Pons (tissue), 1 donor: ENCODE data around the gene BPIFA3.

Experiments used
- DNase-seq: peaks from one replicate; pipeline ENCODE4 v3.0.0-alpha.2; 2016; ENCODE audit warnings: low spot score

Gene BPIFA3

DNA sequence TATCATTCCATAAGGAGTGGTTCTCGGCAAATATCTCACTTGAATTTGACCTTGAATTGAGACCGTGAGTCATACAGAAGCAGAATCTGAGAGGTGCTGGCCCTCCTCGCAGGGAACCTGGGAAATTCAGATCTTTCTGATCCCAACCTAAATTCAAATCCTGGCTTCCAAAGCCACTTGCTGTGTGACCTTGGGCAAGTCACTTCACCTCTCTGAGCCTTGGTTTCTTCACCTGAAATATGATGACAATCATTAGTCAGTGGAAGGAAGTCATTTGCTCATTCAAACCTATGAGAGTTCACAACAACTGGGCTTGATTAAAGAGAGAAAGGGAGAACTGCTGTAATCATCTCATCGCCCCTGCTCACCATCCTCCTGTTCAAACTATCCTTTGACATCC, 7.2 kb downstream of the BPIFA3 start:
- DNase-seq: no peak

DNA sequence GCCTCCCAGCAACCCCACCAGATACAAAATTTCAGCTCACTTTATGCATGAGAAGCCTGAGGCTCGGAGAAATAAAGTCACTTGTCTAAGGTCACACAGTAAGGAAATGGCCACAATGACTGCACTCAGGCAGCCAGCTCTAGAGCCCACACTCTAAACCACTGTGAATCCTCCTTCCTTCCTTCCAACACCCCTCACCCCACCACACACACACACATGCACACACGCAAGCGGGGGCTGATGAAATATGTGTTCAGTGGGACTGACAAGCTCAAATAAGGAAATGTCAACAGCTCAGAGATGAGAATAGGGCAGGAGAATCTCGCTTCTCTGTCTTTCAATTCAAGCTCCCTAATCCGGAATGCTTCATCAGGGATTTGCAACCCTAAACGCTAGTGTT, 12.7 kb downstream of the BPIFA3 start:
- DNase-seq: no peak

DNA sequence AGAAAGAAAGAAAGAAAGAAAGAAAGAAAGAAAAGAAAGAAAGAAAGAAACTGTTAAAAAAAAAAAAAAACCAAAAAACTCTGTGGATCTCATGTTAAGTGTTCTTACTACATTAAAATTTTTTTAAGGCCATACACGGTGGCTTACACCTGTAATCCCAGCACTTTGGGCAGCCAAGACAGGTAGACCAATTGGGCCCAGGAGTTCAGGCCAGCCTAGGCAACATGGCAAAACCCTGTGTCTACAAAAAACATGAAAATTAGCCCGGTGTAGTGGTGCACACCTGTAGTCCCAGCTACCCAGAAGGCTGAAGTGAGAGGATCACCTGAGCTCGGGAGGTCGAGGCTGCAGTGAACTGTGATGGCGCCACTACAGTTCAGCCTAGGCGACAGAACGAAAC, 14.1 kb downstream of the BPIFA3 start:
- no peak for DNase-seq

GRCh38 chr20:33232486-33233072, 15.4 kb downstream of the BPIFA3 start:
- no peak for DNase-seq

GRCh38 chr20:33233129-33233774, 16.1 kb downstream of the BPIFA3 start:
- DNase-seq: no peak

DNA sequence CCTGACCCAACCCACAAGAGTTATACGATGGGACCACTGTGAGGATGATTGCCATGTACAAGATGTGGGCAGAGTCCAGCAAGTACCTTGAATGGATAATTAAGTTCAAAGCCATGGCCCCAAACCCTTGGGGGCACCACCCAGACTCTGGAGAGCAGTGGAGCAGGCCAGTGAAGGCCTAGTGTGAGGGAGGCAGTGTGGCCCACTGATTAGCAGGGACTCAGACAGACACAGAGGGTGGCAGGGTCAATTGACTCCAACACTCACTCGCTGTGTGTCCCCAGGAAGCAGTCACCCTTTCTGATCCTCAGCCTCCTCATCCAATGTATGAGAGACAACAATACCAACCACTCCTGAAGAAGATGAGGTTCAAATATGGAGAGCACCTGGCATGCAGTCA, 16.9 kb downstream of the BPIFA3 start:
- no peak for DNase-seq

DNA sequence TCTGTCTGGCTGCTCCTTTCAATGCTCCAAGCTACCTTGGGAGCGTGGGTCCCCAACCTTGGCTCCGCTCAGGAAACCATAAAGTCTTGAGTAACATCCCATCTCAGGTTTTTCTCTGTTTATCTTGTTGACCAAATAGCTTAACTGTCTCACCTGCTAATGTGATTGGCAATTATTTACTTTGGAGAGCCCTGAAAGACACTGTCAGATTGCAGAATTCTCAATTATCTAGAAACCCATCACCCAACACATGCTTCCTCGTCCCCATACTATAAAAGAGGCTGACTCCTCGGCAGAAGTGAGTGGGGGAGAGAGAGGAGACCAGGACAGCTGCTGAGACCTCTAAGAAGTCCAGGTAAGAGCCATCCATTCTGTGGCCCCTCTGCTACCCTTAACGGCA, 18.5 kb downstream of the BPIFA3 start, which contains the start of gene BPIFA1:
Gene BPIFA1 (plus strand): TSS at position 301 of the 400 bp plus-strand sequence. CDS start 1,716 bp downstream, outside the sequence.
- no peak for DNase-seq

- no peak for DNase-seq
Measured at GRCh38 chr20:33236351-33236750, 19.2 kb downstream of the BPIFA3 start.

GRCh38 chr20:33237989-33238388, 20.8 kb downstream of the BPIFA3 start:
- DNase-seq: no peak

DNA sequence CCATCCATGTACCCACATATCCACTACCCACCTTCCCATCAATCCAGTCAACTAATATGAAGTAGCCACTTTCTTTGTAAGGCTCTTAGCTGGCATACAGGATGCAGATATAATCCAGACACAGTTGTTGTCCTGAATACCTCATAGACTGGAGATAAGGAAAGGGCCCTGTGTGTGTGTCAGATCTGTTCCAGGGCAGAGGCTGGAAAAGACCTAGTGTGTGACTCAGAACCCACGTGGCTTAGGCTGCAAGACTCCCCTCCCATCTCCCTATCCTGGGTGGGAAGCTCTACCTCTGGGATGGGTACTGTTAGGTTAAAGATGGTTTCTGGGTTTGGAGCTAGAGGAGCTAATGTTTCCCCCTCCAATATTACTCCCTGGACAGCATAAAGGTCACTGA, 22.3 kb downstream of the BPIFA3 start:
- DNase-seq: no peak

- no peak for DNase-seq
Measured at GRCh38 chr20:33239979-33240736, 23.0 kb downstream of the BPIFA3 start.

- DNase-seq: no peak
Measured at GRCh38 chr20:33240923-33241322, 23.8 kb downstream of the BPIFA3 start.

- DNase-seq: no peak
Measured at GRCh38 chr20:33242319-33243100, 25.4 kb downstream of the BPIFA3 start.

DNA sequence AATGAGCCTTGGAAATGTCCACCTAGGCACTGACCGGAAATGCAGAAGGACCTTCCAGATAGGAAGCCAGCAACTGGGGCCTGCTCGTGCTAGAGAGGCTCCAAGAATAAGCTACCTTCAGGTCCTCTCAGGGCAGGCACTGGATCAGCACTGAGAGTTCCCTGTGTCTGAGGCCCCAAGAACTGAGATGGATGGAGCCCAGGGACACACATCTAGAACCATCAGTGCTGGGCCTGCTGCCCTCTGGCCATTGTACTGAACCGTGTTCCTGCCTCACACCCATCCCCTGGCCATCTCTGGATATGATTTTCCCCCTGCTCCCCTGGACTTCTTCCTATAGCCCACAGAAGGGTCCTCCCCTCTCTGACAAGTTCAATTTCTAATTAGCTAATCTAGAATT, 28.9 kb downstream of the BPIFA3 start:
- no peak for DNase-seq

DNA sequence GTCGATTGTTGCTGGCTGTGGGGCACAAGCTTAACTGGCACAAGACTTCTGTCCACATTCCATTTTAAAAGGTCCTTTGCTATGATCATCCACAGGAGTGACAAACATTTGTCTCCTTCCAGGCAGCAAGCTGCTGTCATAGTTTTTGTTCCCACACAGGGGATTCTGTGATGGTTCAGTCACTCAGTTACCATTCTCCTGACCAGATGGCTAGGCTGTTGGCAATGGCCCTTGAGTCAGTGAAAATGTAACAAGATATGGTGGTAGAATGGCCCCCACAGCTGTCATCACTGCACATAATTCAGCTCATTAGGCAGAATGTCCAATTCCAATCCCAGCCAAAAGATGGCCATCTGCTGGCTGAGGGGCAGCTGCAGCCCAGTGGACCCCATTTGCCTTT, 32.3 kb downstream of the BPIFA3 start:
- DNase-seq: no peak

GRCh38 chr20:33250666-33251065, 33.5 kb downstream of the BPIFA3 start:
- no peak for DNase-seq

DNA sequence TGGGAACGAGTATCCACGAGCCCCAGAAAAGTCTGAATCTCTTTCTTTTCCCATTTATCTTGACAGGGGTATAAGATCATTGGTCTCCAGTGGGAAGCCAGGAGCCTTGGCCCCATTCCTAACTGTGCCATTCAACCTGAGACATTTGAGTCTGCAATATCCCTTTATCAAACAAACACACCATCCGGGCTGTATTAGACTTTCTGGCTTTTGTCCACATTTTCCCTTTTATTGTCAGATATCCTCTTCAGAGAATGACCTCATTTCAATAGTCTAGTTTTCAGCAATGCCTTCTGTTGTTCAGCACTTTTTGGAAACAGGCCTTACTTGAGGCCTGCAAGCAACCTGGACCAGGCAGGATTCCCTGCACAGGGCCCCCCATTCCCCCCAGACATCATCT, 34.3 kb downstream of the BPIFA3 start:
- DNase-seq: no peak

DNA sequence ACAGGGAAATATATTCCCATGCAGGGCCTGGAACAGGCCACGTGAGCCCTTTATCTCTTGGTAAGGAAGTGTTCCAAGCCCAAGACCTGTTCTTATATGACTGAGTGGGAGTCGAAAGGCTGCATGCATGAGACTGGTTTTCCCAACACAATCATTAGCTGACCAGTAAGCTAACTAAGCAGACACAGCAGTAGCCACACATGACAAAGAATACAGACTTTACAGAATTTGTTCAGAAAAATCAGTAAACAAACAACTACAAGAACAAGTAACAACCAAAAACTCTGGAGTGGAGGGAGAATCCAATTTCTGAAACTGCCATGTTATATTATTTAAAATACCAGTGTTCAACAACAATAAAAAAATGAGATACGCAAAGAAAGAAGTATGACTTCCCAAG, 35.3 kb downstream of the BPIFA3 start:
- DNase-seq: no peak

DNA sequence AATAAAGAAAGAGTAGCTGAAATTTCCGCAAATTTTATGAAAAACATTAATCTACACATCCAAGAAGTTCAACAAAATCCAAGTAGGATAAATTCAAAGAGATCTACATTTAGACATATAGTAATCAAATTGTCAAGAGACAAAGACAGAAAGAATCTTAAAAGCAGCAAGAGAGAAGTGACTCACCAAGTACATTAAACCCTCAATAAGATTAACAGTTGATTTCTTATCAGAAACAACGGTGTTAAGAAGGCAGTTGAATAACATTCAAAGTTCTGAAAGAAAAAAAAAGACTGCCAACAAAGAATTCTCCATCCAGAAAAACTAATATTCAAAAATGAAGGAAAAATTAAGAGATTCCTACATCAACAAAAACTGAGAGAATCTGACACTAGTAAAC, 37.9 kb downstream of the BPIFA3 start:
- DNase-seq: no peak

DNA sequence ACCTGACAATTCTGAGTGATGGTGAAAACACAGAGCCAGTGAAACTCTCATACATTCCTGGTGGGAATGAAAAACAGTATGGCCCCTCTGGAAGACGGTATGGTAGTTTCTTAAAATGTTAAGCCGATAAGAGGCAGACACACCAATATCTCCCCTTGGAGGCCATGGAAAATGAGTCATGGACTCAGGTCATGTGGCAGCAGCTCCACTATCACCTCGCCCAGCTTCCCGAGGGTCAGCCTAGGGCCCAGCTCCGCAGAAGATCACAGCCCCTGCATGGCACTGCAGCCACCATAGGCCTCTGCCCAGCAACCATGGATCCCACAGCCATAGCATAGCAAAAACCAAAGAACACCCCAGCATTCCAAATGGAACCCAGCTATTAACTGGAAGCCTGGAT, 40.1 kb downstream of the BPIFA3 start:
- no peak for DNase-seq

DNA sequence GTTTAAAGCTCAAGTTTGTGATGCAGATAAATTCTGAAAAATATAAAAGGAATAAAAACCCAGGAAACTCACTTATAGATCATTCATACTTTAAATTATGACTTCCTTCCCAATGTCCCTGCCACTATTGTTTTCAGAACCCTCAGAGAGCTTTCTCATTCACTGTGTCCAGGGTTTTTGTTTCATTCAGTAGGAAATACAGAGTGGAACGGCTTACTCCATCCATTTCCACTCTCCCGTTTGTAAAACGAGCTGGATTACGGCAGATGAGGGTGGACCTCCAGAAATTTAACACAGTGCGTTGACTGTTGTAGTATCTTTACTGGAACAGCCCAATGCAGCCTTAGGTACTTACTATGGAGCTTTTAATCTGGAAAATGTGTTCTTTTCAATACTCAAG, 42.2 kb downstream of the BPIFA3 start:
- DNase-seq: no peak

GRCh38 chr20:33261465-33261864, 44.3 kb downstream of the BPIFA3 start:
- no peak for DNase-seq

- DNase-seq: peak; percentile 94
Measured at GRCh38 chr20:33262658-33263065, 45.5 kb downstream of the BPIFA3 start.
